H54 (cell line): ENCODE data around the gene FSTL5.

ENCODE experiments used
- DNase-seq: peaks from one replicate; pipeline ENCODE4 v3.0.0; 2011; ENCODE audit warnings: low spot score, mixed read lengths; ENCODE audit not compliant: insufficient read length
- FAIRE-seq: peaks from 3 replicates; lab custom pipeline; 2011; peaks lifted over from hg19 to GRCh38; lab: Jason Lieb, UNC
- POLR2A ChIP-seq: IDR thresholded peaks from 2 replicates; pipeline ENCODE4 v1.6.1; 2011; ENCODE audit warnings: low read depth, mild to moderate bottlenecking, low read length

Gene FSTL5

DNA sequence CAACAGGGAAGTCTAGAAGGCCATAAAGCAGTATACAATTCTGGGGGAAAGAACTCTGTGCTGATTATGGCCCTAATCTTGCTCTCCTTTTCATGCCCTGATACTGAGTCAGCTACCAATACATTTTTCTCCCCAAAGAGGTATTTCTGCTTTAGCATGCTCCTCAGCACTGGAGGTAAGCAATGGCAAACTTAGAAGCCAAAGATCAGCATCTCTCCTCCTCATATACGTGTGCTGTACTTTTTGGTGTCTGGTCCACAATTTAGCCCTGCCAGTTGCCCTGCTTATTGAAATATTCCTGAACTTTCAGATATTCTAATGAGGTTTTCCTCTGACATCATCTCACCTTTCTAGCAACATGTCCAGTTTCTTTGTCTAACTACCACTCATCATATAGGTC lies 226.2 kb downstream of the FSTL5 start:
- FAIRE-seq (no peak), DNase-seq (no peak)
- TF ChIP-seq POLR2A = no peak

DNA sequence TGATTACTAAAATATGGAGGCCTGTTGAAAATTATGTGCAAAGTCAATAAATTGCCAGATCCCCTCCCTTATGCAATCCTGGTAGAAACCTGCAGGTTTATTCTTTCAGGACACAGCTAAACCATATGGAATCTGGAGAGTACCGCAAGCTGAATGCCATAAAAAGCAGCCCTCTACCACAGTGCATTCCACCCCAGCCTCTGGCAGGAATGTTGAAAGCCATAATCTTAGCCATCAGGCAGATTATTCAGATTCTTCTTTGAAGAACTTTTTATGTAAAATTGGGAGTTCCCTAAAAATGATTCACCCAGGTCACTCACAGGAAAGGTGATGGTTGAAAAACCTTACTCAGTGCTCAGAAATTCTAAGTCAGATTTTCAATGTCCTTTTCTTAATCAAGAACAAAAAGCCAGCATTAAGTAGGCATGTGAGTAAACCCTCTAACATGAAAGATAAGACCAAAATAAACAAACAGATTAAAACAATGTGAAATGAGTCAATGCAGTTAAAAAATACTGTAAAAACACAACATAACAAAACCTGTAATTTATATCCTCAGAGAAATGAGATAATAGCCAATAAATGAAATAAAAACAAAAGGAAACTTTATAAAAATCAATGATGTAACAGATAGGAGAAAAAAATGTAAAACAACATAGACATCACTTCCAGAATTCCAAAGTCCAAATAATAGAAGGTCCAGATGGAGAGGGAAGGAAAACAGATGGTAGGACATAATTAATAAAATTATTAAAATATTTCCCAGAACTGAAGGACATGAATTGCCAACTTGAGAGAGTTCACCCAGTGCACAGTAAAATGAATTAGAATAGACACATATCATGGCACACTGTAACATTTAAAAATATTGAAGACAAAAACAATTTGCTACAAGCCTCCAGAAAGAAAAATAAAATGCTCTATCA lies 226.9 kb downstream of the FSTL5 start:
- DNase-seq (no peak), FAIRE-seq (peak; percentile 85)
- no peak for TF ChIP-seq POLR2A

DNA sequence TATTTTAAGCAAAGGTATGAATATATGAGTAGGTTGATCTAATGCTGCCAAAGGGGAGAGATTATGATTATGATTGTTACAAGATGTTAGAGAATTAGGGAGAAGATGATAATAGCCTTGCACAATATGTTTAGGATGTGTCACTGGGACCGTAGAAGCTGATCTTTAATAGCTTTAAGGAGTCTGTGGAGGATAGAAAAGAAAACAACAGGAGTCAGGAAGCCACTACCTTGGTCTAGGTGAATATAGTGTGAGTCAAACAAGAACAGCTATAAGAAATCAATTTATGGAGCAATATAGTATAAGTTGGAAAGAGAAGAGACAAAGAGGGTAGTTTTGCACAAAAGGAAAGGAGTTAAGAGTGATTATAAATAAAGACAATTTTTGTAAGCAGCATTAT lies 232.7 kb downstream of the FSTL5 start:
- no peak for FAIRE-seq
- TF ChIP-seq POLR2A = no peak
- no peak for DNase-seq

DNA sequence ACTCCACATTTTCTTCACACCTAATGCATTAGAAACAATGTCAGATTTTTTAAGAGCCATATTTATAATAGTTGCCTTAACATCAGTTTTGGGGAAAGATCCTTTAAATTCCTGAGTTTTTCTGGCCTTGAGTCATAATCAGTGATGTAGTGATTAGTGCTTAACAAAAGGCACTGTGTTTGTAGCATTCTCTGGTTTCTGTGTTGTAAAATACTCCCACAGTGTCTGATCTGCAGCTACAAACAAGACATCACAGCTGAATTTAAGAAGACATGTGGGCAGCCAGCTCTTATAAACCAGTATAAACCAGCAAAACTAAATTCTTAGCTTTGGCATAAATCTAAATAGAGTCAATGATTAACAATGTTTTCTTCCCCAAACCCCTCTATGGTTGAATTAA lies 233.8 kb downstream of the FSTL5 start:
- no peak for TF ChIP-seq POLR2A
- DNase-seq (no peak), FAIRE-seq (no peak)

DNA sequence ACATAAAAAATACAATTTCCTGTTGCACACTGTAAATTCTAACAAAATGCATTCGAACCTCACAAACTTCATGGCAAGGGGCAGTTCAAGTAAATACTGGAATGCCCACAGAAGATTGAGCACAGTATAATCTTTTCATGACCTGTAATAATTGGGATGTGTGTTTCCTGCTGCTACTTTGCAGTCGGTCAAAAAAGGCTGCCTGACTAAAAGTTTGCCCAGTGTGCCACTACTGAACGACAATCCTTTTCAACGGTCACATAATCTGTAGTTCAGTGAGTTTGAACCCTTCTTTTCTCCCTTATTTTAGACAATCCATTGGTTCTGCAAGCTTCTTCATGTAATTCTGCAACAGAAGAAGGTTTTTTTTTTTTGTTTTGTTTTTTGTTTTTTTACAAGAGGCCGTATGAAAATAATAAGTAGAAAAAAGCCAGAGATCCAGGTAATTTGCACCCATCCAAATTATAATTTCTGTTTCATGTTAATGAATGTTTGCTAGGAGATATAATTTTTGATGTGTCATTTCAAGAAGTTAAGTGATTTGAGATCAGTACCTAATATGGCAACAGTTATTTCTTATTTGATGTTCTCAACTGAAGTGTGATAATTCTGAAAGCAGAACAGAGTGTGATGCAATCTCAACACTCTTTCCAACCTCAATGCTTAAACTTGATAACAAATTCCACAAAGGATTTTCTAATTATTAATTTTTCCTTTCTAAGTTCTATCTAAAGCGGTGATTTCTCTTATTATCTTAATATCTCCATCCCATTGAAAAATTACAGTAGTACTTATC lies 237.6 kb downstream of the FSTL5 start:
- no peak for FAIRE-seq
- DNase-seq = no peak
- TF ChIP-seq POLR2A = no peak

DNA sequence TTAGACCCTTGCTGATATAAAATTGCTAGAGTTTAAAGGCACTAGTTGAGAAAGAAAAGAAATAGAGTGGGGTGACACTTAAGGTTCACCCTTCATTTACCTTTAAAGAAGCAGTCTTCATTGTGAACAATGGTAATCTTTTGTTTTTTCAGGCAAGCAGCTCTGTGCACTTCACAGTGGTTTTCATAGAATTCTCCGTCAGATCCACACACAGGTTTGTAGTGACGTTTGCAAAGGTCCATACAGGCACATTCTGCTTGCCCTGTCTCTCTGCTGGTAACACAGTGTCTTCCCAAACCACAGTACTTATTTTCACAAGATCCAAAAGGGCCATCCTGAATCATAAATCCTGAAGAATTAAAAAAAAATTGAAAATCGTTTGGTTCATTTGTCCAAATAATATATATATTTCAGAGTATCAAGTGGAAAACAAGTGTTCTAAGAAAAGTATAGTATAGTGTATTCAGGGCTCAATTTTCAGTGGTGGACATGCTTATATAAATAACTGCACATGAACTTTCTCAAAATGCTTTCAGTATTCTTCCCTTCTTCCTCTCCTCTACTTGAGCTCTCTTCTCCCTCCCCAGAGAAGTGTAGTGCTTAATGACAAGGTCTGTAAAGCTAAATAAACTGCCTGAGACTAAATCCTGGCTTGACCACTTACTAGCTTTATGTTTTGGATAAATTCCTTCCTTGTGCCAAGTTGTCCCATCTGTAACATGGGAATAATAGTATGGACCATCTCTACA lies 243.3 kb downstream of the FSTL5 start:
- TF ChIP-seq POLR2A = no peak
- no peak for DNase-seq
- FAIRE-seq = no peak

DNA sequence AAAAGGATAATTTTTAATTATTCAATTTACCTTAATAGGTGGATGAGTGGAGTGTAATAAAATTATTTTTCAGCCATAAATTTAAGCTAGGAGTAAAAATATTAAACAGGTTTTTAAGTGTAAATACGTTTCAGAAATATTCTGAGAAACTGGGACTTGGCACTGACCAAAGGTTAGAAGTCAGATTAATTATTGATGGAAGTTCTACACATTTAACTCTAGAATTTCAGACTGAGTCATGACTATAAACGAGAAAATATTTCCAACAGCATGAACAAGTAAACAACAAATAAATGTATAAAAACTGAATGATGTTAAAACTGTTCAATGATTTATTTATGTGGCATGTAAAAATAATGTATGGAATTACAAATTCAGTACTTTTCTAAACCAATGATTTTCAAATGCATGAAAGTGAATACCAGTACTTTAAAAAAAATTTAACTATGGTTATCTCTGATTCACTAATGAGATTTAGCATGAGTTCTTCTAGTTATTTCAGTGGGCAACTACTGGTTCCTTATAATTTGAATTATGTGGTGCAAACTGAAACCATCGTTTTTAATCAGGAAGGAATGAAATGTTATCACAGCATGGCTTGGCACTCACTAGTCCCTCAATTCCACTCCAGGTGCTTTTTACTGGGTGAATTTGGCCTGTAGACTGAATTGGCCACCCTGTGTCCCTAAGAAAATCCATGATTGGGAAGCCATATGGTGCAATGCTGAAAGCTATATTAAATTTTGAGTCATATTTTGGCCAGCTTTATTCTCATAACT lies 244.2 kb downstream of the FSTL5 start:
- no peak for TF ChIP-seq POLR2A
- DNase-seq = no peak
- FAIRE-seq = no peak

DNA sequence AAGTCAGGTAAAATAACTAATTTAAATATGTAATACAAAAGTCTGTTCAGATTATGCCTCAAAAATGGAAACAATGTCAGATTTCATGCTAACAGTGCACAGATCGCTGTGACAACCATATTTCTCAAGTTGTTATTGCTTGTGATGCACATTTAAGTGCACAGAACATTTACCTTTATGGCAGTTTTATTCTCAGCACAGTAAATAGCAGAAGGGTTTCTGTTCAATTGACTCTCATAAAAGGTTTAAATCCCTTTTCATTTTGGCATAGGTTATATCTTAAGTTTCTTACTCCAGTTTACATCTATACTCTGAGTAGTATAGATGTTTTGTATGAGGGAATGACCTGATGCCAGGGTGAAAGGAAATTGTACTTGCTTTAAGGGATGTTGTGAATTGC lies 247.8 kb downstream of the FSTL5 start:
- no peak for FAIRE-seq
- no peak for TF ChIP-seq POLR2A
- no peak for DNase-seq

DNA sequence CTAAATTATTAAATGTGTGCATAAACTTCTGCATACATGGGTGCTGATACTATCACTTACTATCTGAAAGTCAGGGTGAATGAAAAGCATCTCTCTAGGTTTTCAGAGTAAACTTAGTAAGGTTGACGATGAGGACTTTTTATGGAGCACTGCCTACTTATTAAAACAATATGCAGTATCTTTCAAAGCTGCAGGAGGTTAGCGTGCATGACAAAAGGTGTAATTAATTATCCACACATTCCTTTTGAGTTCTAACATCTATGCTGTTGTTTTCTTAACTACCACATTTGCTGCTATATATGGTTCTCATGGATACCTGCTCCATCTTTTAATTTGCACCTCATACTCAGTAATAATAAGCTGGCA lies 256.2 kb downstream of the FSTL5 start:
- DNase-seq = no peak
- TF ChIP-seq POLR2A = no peak
- no peak for FAIRE-seq

DNA sequence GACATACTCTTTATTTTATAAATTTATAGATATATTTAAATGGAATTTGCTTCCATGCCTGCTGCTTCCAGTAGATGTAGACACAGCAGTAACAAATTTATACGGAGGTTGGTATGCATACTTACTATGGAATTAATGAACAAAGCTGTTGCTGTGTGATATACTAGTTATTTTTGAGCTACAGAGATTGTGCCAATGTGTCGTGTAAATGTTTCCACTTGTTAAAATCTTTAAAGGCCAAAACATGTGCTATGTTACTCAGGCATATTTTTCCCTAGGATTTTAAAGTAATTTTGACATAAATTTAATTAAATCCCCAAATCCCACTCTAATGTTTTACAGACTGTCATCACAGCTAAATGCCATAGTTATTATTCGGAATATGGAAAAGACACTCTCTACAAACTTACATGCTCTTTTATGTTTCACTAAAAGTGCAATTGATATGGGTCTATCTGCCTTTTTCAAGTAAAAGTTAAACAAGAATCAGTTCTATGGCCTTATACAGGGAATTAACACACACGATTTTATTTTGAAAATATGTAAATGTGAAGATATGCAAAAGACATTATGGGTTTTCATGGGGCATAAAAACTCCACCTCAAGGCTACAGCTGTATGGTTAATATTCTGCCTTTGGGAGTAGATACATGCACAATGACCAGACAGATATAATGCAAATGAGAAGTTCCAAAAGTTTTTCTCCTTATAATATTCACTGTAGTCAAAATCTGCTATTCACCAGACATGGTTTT lies 256.8 kb downstream of the FSTL5 start:
- no peak for FAIRE-seq
- no peak for DNase-seq

DNA sequence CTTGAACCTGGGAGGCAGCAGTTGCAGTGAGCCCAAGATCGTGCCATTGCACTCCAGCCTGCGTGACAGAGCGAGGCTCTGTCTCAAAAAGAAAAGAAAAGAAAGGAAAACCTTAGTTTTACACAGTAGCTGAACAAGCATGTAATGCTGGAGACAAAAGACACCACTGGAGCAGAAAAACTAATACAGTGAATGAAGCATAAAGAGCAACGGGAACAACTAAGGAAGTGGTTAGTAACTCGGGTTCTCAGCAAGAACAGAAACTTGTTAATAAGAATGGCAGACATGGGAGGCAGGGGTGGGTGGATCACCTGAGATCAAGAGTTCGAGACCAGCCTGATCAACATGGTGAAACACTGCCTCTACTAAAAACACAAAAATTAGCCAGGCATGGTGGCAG lies 263.7 kb downstream of the FSTL5 start:
- DNase-seq = no peak
- TF ChIP-seq POLR2A = no peak
- no peak for FAIRE-seq

More for the DNA sequence above, 256.8 kb downstream of the FSTL5 start:
- no peak for TF ChIP-seq POLR2A

DNA sequence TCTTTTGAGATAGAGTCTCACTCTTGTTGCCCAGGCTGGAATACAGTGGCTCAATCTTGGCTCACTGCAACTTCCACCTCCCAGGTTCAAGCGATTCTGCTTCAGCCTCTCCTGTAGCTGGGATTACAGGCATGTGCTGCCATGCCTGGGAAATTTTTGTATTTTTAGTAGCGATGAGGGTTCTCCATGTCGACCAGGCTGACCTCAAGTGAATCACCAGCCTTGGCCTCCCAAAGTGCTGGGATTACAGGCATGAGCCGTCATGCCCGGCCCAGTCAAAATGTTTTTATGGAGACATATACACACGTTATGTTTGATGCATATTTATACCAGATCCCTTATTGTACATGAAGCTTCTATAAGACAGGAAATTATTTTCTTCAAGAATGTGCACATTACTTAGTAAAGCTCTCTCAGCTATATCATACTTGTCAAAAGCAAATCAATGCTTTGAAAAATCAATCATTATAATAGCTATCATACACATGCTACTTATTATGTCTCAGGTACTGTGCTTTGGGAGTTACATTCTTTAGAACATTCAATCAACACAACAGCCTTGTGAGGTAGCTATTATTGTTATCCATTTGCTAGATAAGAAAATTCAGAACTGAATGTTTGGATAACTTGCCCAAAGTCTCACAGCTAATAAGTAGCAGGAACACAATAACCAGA lies 269.2 kb downstream of the FSTL5 start:
- no peak for TF ChIP-seq POLR2A
- FAIRE-seq = no peak
- no peak for DNase-seq
